Neutrophil (primary cell): ENCODE measurements around the gene GNG12.

ENCODE experiments used
- H3K27ac ChIP-seq: fragments of 200-600 bp; sonication (generic); 2 replicates; pipeline ENCODE4 v1.5.1; 2016; ENCODE audit warnings: mild to moderate bottlenecking, moderate library complexity
- H3K27me3 ChIP-seq: fragments of 200-600 bp; sonication (generic); 2 replicates; pipeline ENCODE4 v1.6.0; 2016; ENCODE audit warnings: mild to moderate bottlenecking
- H3K36me3 ChIP-seq: fragments of 200-600 bp; sonication (generic); 2 replicates; pipeline ENCODE4 v1.5.1; 2017
- H3K4me1 ChIP-seq, 2 experiments: fragments of 200-600 bp in 1 of 2; sonication (generic) in 1 of 2; 1 replicate in 1 of 2; 2 replicates in 1 of 2; pipeline versions ENCODE4 v1.5.1 to v1.6.1; 2013 to 2016; ENCODE audit warnings: low read depth in 1 of 2, low read length in 1 of 2, mild to moderate bottlenecking in 1 of 2, moderate library complexity in 1 of 2; ENCODE audit not compliant: control insufficient read depth in 1 of 2, insufficient read depth in 1 of 2
- H3K4me3 ChIP-seq, 2 experiments: fragments of 200-600 bp in 1 of 2; sonication (generic) in 1 of 2; 1 replicate in 1 of 2; 2 replicates in 1 of 2; pipeline ENCODE4 v1.5.1; 2013 to 2016; ENCODE audit warnings: low read depth in 1 of 2, low read length in 1 of 2, mild to moderate bottlenecking in 1 of 2, moderate library complexity in 1 of 2
- H3K9me3 ChIP-seq: fragments of 200-600 bp; sonication (generic); 2 replicates; pipeline ENCODE4 v1.5.1; 2016
- TF ChIP-seq, protein P1 (sequence below): fragments of 200-600 bp; sonication (generic); IDR thresholded peaks from 2 replicates; pipeline ENCODE4 v1.5.1; 2016; ENCODE audit warnings: antibody characterized with exemption

Gene GNG12

DNA sequence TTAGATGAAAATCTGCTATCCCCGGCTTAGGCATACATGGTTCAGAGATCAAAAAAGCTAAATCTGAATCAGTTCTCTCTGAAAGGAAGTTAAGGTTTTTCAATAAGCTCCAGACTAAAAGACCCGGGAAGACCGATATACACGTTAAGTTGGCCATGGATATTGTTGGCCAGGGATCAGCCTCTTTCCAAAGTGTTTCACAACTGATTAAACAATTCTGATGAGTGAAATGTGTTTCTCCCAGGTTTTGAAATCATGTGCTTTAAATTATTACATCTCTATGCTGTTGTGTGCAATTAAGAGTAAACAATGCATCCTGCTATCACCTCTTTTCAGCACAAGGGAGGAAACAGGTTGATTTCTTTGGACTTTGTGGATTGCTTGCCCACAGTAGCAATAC, 23.7 kb upstream of the GNG12 start:
- no peaks in the 10 kb centered on the region for H3K36me3 ChIP-seq
- H3K4me1 ChIP-seq: no peaks in the 10 kb centered on the region
- H3K9me3 ChIP-seq: no peaks in the 10 kb centered on the region
- H3K27me3 ChIP-seq: peaks cover 34% of the 10 kb centered on the region
- no peak overlapping the region for H3K4me3 ChIP-seq
- TF ChIP-seq, protein P1, sequence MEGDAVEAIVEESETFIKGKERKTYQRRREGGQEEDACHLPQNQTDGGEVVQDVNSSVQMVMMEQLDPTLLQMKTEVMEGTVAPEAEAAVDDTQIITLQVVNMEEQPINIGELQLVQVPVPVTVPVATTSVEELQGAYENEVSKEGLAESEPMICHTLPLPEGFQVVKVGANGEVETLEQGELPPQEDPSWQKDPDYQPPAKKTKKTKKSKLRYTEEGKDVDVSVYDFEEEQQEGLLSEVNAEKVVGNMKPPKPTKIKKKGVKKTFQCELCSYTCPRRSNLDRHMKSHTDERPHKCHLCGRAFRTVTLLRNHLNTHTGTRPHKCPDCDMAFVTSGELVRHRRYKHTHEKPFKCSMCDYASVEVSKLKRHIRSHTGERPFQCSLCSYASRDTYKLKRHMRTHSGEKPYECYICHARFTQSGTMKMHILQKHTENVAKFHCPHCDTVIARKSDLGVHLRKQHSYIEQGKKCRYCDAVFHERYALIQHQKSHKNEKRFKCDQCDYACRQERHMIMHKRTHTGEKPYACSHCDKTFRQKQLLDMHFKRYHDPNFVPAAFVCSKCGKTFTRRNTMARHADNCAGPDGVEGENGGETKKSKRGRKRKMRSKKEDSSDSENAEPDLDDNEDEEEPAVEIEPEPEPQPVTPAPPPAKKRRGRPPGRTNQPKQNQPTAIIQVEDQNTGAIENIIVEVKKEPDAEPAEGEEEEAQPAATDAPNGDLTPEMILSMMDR: no peak
- H3K27ac ChIP-seq: no peak overlapping the region

DNA sequence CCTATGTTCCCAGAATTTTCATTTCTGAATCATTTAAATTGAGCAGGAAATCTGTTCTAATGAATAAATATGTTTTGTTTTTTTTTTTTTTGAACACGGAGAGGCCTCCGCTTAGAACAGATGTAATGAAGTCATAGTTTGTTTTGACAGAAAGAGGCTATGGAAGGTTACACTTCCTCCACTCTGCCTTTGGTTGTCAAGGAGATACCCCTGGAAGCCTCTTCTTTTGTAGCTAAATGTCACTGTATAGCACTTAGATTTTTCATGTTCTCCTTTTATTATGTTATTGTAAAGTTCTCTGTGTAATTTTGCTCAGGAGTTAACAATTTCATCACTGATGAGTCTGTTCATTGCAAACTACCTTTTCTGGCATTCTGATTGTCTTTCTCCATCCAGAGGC, 22.7 kb upstream of the GNG12 start:
- no peak overlapping the region for H3K27ac ChIP-seq
- H3K4me3 ChIP-seq: no peak overlapping the region
- no peaks in the 10 kb centered on the region for H3K36me3 ChIP-seq
- TF ChIP-seq, protein P1: no peak
- peaks cover 27% of the 10 kb centered on the region for H3K27me3 ChIP-seq
- no peaks in the 10 kb centered on the region for H3K4me1 ChIP-seq
- no peaks in the 10 kb centered on the region for H3K9me3 ChIP-seq

DNA sequence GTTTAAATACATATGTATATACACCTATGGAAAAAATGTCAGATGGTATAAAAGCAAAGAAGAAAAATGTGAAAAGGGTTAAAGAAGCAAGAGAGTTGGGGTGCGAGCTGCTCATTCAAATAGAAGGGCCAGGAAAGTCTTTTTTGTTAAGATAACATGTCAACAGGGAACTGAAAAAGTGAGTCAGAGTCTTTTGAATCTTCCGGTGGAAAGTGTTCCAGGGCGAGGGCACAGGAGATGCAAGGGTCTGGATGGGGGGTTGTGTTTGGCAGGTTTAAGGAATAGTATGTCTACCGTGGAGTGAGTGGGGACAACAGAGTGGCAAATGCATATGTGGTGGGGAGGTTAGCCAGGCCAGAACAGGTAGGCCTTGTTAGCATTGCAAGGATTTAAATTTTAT, 22.2 kb upstream of the GNG12 start:
- peaks cover 22% of the 10 kb centered on the region for H3K27me3 ChIP-seq
- no peak overlapping the region for H3K4me3 ChIP-seq
- H3K4me1 ChIP-seq: no peaks in the 10 kb centered on the region
- no peaks in the 10 kb centered on the region for H3K36me3 ChIP-seq
- TF ChIP-seq, protein P1: no peak
- no peak overlapping the region for H3K27ac ChIP-seq
- H3K9me3 ChIP-seq: no peaks in the 10 kb centered on the region

DNA sequence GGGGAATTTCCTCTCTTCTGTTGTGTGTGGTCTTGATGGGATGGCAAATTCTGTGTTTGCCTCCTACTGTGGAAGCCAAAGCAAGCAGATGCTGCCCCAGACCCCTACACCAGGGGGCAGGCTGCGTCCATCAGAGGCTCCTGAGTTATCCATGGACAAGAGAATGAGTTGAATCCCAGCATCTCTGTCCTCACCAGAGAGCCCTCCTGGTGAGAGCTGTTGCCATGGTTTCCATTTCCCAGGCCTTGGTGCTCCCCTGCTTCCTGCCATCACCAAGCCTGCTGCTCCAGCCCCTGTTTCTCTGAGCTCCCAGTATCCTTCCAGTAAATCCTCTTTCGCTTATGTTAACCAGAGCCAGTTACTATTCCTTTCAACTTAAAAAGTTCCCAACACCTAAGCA, 20.4 kb upstream of the GNG12 start:
- H3K4me1 ChIP-seq: no peaks in the 10 kb centered on the region
- peaks cover 13% of the 10 kb centered on the region for H3K27me3 ChIP-seq
- H3K9me3 ChIP-seq: no peaks in the 10 kb centered on the region
- H3K27ac ChIP-seq: no peak overlapping the region
- TF ChIP-seq, protein P1: no peak
- no peaks in the 10 kb centered on the region for H3K36me3 ChIP-seq
- no peak overlapping the region for H3K4me3 ChIP-seq

DNA sequence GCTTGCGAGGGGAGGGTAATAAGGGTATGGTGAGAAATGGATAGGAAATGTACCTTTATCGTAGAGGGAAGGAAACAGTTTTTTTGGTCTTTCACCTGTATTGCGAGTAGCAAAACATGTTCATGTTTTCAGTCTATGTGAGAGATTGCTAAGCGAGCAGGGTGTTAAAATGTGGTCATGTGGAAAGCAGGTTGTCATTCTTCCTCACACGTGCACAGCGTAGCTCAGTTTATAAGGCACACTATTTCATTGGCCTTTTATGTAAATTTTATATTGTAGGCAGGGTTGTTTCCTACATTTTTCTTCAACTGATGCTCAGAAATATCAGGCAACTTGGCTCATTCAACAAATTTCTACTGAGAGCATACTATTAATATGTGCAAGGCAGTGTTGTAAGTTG, 18.5 kb upstream of the GNG12 start:
- Histone ChIP-seq H3K27ac (no peak overlapping the region), H3K9me3 (no peaks in the 10 kb centered on the region), H3K4me1 (no peaks in the 10 kb centered on the region), H3K4me3 (no peak overlapping the region), H3K36me3 (no peaks in the 10 kb centered on the region), H3K27me3 (peaks cover 6% of the 10 kb centered on the region)
- TF ChIP-seq, protein P1: no peak

DNA sequence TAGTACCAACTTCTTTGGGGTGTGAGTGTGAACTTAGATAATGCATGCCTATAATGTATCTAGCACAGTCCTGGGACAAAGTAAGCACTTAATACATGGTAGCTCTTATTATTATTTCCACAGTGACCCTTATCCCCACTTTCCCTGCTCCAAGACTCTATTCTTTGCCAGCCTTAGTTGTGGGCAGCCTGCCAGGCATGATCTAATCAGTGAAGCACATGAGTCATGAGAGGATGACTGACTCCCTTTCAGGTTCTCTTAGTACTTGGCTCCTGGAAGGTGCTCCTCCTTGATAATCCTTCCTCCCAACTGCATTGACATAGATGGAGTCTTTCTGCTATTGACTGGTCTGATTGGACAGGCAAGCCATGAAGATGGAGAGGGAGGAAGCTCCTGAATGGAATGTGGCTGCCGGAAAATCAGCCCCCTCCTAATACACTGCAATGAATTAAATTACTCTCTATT, 17.4 kb upstream of the GNG12 start:
- Histone ChIP-seq H3K27me3 (peaks cover 6% of the 10 kb centered on the region), H3K4me1 (no peaks in the 10 kb centered on the region), H3K4me3 (no peak overlapping the region), H3K9me3 (no peaks in the 10 kb centered on the region), H3K27ac (no peak overlapping the region), H3K36me3 (no peaks in the 10 kb centered on the region)
- TF ChIP-seq, protein P1: no peak
